Osteocyte (in vitro differentiated cells): Measurements from ENCODE around the gene LY6G6C. TPM values are rescaled to one million over a fixed set of nuclear protein-coding genes. Genes with fewer than 3 reads are reported as not detected.

Experiments
- DNase-seq: peaks from one replicate; pipeline ENCODE4 v3.0.0; 2021; ENCODE audit warnings: mixed read lengths; ENCODE audit not compliant: unreplicated experiment; ENCODE audit errors: extremely low spot score
- H3K27ac Mint-ChIP-seq: one replicate; pipeline ENCODE4 v1.8.0; 2021; ENCODE audit warnings: mild to moderate bottlenecking, mixed read lengths; ENCODE audit not compliant: unreplicated experiment
- H3K27me3 Mint-ChIP-seq: one replicate; pipeline ENCODE4 v1.8.0; 2021; ENCODE audit warnings: mixed read lengths; ENCODE audit not compliant: unreplicated experiment
- H3K36me3 Mint-ChIP-seq: one replicate; pipeline ENCODE4 v1.8.0; 2021; ENCODE audit warnings: mixed read lengths; ENCODE audit not compliant: unreplicated experiment
- H3K4me1 Mint-ChIP-seq: one replicate; pipeline ENCODE4 v1.8.0; 2021; ENCODE audit warnings: mixed read lengths; ENCODE audit not compliant: unreplicated experiment
- H3K4me3 Mint-ChIP-seq: one replicate; pipeline ENCODE4 v1.8.0; 2021; ENCODE audit warnings: mild to moderate bottlenecking, moderate library complexity, mixed read lengths; ENCODE audit not compliant: unreplicated experiment
- H3K9me3 Mint-ChIP-seq: one replicate; pipeline ENCODE4 v1.8.0; 2021; ENCODE audit warnings: mixed read lengths; ENCODE audit not compliant: unreplicated experiment
- total RNA-seq: library from RNA; stranded (reverse); gene quantifications from 2 replicates; pipeline ENCODE4 v1.2.1, GENCODE V29; 2021
- TF ChIP-seq, protein P1 (sequence below): fragments of 200-600 bp; sonication (generic); IDR thresholded peaks from 2 replicates; pipeline ENCODE4 v1.5.0; 2021; ENCODE audit warnings: antibody characterized with exemption, mild to moderate bottlenecking, moderate library complexity

The LY6G6C gene
- total RNA-seq, 1 donor from 2014 or later, result not detected

DNA sequence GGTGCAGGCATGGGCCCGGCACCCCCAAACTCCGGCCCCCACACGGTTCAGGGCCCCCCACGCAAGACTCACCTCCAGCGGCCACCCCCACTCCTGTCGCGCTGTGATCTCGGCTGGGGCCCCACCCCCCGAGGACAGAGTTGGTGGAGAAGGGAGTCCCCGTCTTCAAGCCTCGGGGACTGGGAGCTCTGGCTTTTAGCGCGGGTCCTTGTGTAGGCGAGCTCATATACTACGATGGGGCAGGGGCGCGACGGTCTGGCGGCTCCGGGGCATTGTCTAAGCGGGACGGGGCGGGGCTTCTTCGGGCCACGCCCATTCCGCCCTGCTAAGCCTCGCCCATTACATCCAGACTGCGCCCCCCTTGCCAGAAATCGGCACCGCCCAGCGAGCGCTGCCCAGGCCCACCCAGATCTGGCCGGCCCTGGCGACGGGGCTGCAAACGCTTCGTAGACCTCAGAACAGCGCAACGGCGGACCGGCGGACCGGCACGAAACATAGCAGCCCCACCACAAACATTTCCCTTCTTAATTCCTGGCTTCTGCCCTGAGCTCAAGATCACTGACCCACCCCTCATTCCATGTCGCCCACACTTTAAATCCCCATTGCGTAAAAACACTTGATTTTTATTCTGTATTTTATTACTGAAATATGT lies 8.6 kb upstream of the LY6G6C start:
- Mint-ChIP-seq H3K27me3 (no peaks in the 10 kb centered on the region), H3K27ac (peak overlapping the region; percentile 95), H3K9me3 (no peaks in the 10 kb centered on the region), H3K36me3 (peaks cover 42% of the 10 kb centered on the region), H3K4me3 (peak overlapping the region; percentile 99), H3K4me1 (peaks cover 41% of the 10 kb centered on the region)
- TF ChIP-seq, protein P1, sequence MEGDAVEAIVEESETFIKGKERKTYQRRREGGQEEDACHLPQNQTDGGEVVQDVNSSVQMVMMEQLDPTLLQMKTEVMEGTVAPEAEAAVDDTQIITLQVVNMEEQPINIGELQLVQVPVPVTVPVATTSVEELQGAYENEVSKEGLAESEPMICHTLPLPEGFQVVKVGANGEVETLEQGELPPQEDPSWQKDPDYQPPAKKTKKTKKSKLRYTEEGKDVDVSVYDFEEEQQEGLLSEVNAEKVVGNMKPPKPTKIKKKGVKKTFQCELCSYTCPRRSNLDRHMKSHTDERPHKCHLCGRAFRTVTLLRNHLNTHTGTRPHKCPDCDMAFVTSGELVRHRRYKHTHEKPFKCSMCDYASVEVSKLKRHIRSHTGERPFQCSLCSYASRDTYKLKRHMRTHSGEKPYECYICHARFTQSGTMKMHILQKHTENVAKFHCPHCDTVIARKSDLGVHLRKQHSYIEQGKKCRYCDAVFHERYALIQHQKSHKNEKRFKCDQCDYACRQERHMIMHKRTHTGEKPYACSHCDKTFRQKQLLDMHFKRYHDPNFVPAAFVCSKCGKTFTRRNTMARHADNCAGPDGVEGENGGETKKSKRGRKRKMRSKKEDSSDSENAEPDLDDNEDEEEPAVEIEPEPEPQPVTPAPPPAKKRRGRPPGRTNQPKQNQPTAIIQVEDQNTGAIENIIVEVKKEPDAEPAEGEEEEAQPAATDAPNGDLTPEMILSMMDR, result no peak
- peak; percentile 96 for DNase-seq

DNA sequence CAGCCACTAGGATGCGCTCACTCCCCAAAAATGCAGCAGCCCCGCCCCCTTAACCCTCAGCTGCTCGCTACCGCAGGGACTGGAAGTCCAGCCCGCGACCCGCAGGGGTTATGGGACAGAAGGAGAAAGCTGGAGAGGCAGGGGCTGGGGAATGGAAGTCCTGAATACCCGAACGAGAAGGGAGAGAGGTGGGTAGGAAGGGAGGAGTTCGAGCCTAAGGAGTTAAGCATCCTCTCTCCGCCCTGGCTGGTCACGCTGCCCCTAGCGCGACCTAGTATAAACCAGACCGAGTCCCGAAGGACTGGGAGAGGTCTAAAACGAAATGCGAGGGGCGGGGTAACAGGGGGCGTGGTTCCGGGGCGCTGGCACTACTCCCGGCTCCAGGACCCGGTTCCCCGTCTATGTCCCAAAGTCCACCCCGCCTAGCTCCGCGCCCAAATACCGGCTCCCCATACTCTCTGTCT lies 8.0 kb upstream of the LY6G6C start:
- peaks cover 35% of the 10 kb centered on the region for H3K4me1 Mint-ChIP-seq
- H3K27ac Mint-ChIP-seq, result peak overlapping the region; percentile 95
- TF ChIP-seq, protein P1, result peak; percentile 74
- DNase-seq, result peak; percentile 94
- no peaks in the 10 kb centered on the region for H3K9me3 Mint-ChIP-seq
- H3K4me3 Mint-ChIP-seq, result peak overlapping the region; percentile 99
- H3K36me3 Mint-ChIP-seq, result peaks cover 43% of the 10 kb centered on the region
- no peaks in the 10 kb centered on the region for H3K27me3 Mint-ChIP-seq

DNA sequence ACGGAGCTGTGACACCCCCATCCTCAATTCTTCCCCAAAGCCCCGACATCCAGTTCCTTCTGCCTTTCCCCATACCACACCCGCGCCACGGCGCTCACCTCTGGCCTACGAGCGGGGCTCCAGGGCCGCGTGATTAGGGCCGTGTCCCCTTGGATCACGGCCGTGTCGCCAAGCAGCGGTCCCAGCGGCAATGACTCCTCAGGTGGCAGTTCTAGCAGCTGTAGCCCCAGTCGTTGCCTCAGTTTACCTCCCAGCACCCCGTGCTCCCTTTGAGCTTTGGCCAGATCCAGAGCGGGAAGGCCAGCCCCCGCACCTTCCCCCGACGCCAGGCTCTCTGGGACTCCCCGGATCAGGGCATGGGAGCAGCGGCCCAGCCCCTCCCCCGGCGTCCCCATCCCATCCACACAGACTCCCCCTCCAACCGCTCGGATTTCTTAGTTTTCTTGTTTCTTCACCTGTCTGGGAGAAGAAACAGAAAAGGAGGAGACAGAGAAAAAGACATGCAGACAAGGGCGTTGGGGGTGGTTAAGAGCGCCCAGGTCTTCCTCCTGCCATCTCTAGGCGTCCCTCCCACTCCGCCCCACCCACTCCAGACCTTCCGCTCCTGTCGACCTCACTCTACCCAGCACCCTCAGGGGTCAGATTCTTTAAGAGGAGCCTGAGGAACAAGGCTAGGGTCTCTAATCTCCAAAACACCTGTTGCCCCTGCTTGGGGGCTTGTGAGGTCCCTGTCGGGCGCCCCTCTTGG lies 7.4 kb upstream of the LY6G6C start, which contains the start of gene DDAH2:
Gene DDAH2, minus strand, starts transcription at position 533 of the 748 bp plus-strand sequence. Its CDS starts 138 bp downstream, at position 395.
- no peak for DNase-seq
- no peaks in the 10 kb centered on the region for H3K27me3 Mint-ChIP-seq
- H3K9me3 Mint-ChIP-seq, result no peaks in the 10 kb centered on the region
- peak within 1 kb of the TSS; percentile 95 for H3K27ac Mint-ChIP-seq
- peaks cover 30% of the 10 kb centered on the region for H3K4me1 Mint-ChIP-seq
- H3K4me3 Mint-ChIP-seq, result peak within 1 kb of the TSS; percentile 99
- TF ChIP-seq, protein P1, result no peak
- peaks cover 42% of the 10 kb centered on the region for H3K36me3 Mint-ChIP-seq

DNA sequence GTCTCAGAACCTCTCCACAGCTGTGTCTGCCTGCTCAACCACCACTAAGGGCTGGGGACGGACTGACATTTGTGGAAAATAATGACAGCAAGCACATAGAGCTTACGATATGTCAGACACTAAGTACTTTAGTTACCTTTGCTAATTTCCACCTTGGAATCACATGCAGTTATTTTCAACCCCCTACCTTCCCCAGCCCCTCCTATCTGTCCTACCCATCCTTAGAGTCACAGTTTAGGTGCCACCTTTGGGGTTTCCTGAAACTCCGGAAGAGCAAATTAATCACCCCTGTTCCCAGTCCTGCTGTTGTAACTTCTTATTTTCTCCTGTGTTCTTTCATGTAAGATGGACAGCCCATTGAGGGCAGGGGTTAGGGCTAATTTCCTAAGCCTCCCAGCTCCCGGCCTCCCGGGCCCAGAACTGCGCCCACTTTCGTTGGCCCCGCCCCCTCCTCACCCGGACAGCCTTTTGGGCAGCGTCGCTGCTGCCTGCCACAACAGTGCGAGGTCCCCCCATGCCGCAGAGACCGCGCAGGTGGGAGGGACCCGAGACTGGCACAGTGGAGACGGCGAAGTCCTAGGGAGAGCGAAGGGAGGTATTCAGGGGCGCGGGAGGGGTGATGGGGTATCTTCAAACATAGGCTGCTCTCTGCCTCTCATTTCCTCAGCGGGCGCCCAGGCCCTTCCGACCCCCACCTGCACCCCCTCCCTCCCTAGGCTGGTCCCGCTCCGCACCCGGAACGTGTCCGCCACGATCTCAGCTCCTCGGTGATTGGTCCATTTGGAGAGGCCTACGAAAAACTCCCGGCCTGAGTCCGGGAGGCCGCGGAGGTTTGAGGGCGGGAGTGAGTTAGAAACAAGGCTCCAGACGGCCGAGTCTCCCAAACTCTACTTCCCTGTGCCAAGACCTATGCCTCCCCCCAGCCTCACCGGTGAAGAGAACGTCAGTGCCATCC lies 6.4 kb upstream of the LY6G6C start:
- no peaks in the 10 kb centered on the region for H3K9me3 Mint-ChIP-seq
- TF ChIP-seq, protein P1, result no peak
- peaks cover 25% of the 10 kb centered on the region for H3K4me1 Mint-ChIP-seq
- no peak overlapping the region for H3K27ac Mint-ChIP-seq
- H3K4me3 Mint-ChIP-seq, result peak overlapping the region; percentile 99
- peaks cover 34% of the 10 kb centered on the region for H3K36me3 Mint-ChIP-seq
- H3K27me3 Mint-ChIP-seq, result no peaks in the 10 kb centered on the region
- no peak for DNase-seq
